ENCODE data around the gene IL1RAP.

DNA sequence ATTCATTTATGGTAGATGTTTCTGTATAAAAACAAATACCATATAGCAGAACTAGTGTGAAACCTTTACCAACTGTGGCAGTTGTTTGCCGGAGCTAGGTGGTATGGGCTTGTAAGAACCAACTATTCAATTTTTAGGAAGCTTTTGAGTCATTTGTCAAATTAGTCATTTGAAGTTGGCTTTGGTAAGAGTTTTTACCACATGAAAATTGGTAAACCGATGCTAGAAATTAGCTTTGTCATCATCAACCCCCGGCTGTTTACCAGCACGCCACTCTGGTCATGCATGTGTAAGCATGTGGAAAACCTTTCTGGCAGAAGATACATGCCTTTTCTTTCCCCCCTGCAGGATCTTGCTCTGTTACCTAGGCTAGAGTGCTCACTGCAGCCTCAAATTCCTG, 63.3 kb downstream of the IL1RAP start:
- TF ChIP-seq POLR2AphosphoS5 (IDR thresholded peaks at IDR 0.05), result no peak
- TF ChIP-seq, protein P1, sequence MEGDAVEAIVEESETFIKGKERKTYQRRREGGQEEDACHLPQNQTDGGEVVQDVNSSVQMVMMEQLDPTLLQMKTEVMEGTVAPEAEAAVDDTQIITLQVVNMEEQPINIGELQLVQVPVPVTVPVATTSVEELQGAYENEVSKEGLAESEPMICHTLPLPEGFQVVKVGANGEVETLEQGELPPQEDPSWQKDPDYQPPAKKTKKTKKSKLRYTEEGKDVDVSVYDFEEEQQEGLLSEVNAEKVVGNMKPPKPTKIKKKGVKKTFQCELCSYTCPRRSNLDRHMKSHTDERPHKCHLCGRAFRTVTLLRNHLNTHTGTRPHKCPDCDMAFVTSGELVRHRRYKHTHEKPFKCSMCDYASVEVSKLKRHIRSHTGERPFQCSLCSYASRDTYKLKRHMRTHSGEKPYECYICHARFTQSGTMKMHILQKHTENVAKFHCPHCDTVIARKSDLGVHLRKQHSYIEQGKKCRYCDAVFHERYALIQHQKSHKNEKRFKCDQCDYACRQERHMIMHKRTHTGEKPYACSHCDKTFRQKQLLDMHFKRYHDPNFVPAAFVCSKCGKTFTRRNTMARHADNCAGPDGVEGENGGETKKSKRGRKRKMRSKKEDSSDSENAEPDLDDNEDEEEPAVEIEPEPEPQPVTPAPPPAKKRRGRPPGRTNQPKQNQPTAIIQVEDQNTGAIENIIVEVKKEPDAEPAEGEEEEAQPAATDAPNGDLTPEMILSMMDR (IDR thresholded peaks at IDR 0.05), result no peak

Data from prostate gland (tissue), 2 donors.